GM12801 (cell line): ENCODE measurements around the gene INTS11.

Experiments used
- CTCF ChIP-seq: IDR thresholded peaks from one replicate; pipeline ENCODE4 v1.5.1; 2011; ENCODE audit warnings: control low read depth; ENCODE audit not compliant: insufficient read length; ENCODE audit errors: extremely low read depth

The INTS11 gene

GRCh38 chr1:1299686-1300351, 24.6 kb downstream of the INTS11 start:
- TF ChIP-seq CTCF, result no peak

GRCh38 chr1:1298861-1299685, 25.4 kb downstream of the INTS11 start:
- no peak for TF ChIP-seq CTCF

- TF ChIP-seq CTCF, result no peak
Observed at GRCh38 chr1:1297802-1298424, 26.5 kb downstream of the INTS11 start.

- no peak for TF ChIP-seq CTCF
Observed at GRCh38 chr1:1296070-1297061, 28.1 kb downstream of the INTS11 start.

- no peak for TF ChIP-seq CTCF
Observed at GRCh38 chr1:1295154-1295923, 29.1 kb downstream of the INTS11 start.

- no peak for TF ChIP-seq CTCF
Observed at GRCh38 chr1:1294250-1294890, 30.1 kb downstream of the INTS11 start.
